KMS-11 (cell line): Measurements from ENCODE around the gene PRKCE.

Experiments used
- H2AFZ ChIP-seq: fragments of 200-600 bp; sonication (generic); 2 replicates; pipeline ENCODE4 v1.6.1; 2016; ENCODE audit warnings: antibody characterized with exemption, mixed run types, low read depth
- H3K27ac ChIP-seq: fragments of 200-600 bp; sonication (generic); 2 replicates; pipeline ENCODE4 v1.6.1; 2016; ENCODE audit warnings: mild to moderate bottlenecking, mixed run types
- H3K27me3 ChIP-seq: fragments of 200-600 bp; sonication (generic); 2 replicates; pipeline ENCODE4 v1.6.1; 2017; ENCODE audit warnings: mild to moderate bottlenecking, low read depth, mixed run types, moderate library complexity; ENCODE audit not compliant: insufficient read depth
- H3K36me3 ChIP-seq: fragments of 200-600 bp; sonication (generic); 2 replicates; pipeline ENCODE4 v1.6.1; 2017; ENCODE audit warnings: mild to moderate bottlenecking, mixed run types; ENCODE audit not compliant: insufficient read depth
- H3K4me1 ChIP-seq: fragments of 200-600 bp; sonication (generic); 2 replicates; pipeline ENCODE4 v1.6.1; 2016; ENCODE audit warnings: mild to moderate bottlenecking, low read depth, mixed run types; ENCODE audit not compliant: poor library complexity, severe bottlenecking
- H3K4me2 ChIP-seq: fragments of 200-600 bp; sonication (generic); 2 replicates; pipeline ENCODE4 v1.7.0; 2016; ENCODE audit warnings: mild to moderate bottlenecking, mixed run types
- H3K4me3 ChIP-seq: fragments of 200-600 bp; sonication (generic); IDR thresholded peaks from 2 replicates; pipeline ENCODE4 v1.6.1; 2017; ENCODE audit warnings: low read depth, low read length, mixed read lengths; ENCODE audit not compliant: insufficient read depth
- H3K79me2 ChIP-seq: fragments of 200-600 bp; sonication (generic); 2 replicates; pipeline ENCODE4 v1.6.1; 2016; ENCODE audit warnings: low read depth, mixed run types; ENCODE audit not compliant: insufficient read depth
- H3K9ac ChIP-seq: fragments of 200-600 bp; sonication (generic); 2 replicates; pipeline ENCODE4 v1.6.1; 2016; ENCODE audit warnings: mild to moderate bottlenecking, mixed run types
- H4K20me1 ChIP-seq: fragments of 200-600 bp; sonication (generic); 2 replicates; pipeline ENCODE4 v1.6.1; 2016; ENCODE audit warnings: mild to moderate bottlenecking, mixed run types; ENCODE audit not compliant: insufficient read depth
- TF ChIP-seq, protein P1 (sequence below): fragments of 200-600 bp; sonication (generic); conservative IDR thresholded peaks from 2 replicates; pipeline ENCODE4 v1.6.1; 2017; ENCODE audit warnings: low read depth, mild to moderate bottlenecking, antibody characterized with exemption, low read length, moderate library complexity, mixed read lengths

The PRKCE gene

DNA sequence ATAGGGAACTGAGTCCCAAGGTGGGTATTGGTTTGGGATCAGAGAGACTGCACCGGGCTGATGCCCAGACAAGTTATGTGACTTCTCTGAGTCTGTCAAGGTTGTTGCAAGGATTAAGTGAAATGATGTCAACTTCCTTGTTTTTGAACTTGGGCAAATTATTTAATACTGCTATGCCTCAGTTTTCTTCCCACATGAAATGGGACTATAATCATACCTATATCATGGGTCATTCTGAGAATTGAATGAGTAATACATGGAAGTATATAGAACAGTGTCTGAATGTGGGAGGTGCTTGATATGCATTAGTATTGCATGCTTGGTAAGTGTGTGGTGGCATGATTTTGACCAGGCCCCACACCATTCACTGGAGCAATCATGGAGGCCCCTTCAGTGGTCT is 99.0 kb downstream of the PRKCE start:
- no peak overlapping the region for H3K27ac ChIP-seq
- H3K9ac ChIP-seq: no peak overlapping the region
- TF ChIP-seq, protein P1, sequence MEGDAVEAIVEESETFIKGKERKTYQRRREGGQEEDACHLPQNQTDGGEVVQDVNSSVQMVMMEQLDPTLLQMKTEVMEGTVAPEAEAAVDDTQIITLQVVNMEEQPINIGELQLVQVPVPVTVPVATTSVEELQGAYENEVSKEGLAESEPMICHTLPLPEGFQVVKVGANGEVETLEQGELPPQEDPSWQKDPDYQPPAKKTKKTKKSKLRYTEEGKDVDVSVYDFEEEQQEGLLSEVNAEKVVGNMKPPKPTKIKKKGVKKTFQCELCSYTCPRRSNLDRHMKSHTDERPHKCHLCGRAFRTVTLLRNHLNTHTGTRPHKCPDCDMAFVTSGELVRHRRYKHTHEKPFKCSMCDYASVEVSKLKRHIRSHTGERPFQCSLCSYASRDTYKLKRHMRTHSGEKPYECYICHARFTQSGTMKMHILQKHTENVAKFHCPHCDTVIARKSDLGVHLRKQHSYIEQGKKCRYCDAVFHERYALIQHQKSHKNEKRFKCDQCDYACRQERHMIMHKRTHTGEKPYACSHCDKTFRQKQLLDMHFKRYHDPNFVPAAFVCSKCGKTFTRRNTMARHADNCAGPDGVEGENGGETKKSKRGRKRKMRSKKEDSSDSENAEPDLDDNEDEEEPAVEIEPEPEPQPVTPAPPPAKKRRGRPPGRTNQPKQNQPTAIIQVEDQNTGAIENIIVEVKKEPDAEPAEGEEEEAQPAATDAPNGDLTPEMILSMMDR: no peak
- no peaks in the 10 kb centered on the region for H4K20me1 ChIP-seq
- no peaks in the 10 kb centered on the region for H3K36me3 ChIP-seq
- no peak overlapping the region for H2AFZ ChIP-seq
- no peaks in the 10 kb centered on the region for H3K27me3 ChIP-seq
- H3K4me1 ChIP-seq: no peaks in the 10 kb centered on the region
- H3K4me2 ChIP-seq: no peak overlapping the region
- H3K79me2 ChIP-seq: no peaks in the 10 kb centered on the region
- H3K4me3 ChIP-seq: no peak overlapping the region

DNA sequence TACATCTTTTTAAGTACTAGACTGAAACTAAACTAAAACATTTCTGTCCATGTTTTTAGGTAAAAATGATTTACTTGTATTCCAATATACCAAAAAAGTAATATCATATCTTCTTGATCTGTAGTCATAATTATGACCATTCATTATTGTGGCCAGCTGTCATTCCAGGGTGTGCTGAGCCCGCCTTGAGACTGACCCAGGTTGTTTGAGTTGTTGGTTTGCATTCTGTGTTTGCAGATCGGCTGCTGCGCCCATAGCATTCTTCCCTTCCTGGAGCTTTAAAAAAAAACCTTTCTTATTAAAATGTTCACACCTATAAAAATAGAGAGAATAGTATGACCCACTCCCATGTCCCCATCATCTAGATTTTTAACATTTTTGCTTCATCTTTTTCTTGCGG is 101.9 kb downstream of the PRKCE start:
- no peak overlapping the region for H3K27ac ChIP-seq
- H3K36me3 ChIP-seq: no peaks in the 10 kb centered on the region
- H3K4me1 ChIP-seq: no peaks in the 10 kb centered on the region
- H4K20me1 ChIP-seq: no peaks in the 10 kb centered on the region
- no peaks in the 10 kb centered on the region for H3K79me2 ChIP-seq
- TF ChIP-seq, protein P1: no peak
- no peak overlapping the region for H2AFZ ChIP-seq
- H3K27me3 ChIP-seq: no peaks in the 10 kb centered on the region
- H3K9ac ChIP-seq: no peak overlapping the region
- no peak overlapping the region for H3K4me3 ChIP-seq
- no peak overlapping the region for H3K4me2 ChIP-seq

DNA sequence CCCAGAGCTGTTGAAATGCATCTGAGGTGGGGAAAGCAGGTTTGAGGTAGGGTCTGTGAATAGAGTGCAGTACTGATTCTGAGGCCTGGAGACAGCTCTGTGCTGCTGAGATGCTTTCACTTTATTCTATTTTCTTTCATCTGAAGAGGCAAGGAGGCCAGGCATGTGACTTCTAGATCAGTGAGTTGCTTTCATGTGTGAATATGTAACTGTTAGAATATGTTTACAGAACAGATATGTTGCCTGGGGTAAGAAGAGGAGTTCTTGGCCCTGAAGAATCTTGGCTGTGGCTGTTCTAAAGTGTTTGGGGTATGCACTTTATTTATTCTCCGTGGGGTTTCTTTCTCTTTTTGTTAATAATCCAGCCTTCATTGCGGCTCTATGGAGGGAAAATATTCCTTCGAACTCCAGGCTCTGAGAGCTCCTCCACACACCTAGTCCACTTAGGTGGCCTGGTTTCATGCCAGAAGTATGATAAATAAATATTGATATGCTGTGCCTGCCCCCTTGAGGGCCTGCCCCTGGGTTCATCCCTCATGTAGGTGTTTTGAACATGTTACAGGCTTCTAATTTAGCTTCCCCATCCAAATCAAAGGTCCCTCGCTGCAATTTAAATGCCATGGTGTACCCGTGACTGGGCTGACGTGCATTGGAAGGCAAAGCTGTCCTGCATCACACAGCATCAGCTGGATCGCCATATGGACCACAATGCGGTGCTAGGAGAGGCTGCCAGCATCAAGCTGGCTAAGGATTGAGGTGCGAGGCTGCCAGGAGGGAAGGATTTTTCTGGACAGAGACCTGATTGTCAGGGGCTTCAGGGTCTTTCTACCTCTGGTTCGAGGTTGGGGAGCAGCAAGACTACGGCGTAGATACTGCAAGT is 102.9 kb downstream of the PRKCE start:
- Histone ChIP-seq H3K27me3 (no peaks in the 10 kb centered on the region), H3K9ac (no peak overlapping the region), H2AFZ (no peak overlapping the region), H3K4me3 (no peak overlapping the region), H3K27ac (no peak overlapping the region), H4K20me1 (no peaks in the 10 kb centered on the region), H3K36me3 (no peaks in the 10 kb centered on the region), H3K4me1 (no peaks in the 10 kb centered on the region), H3K79me2 (no peaks in the 10 kb centered on the region), H3K4me2 (no peak overlapping the region)
- TF ChIP-seq, protein P1: no peak

DNA sequence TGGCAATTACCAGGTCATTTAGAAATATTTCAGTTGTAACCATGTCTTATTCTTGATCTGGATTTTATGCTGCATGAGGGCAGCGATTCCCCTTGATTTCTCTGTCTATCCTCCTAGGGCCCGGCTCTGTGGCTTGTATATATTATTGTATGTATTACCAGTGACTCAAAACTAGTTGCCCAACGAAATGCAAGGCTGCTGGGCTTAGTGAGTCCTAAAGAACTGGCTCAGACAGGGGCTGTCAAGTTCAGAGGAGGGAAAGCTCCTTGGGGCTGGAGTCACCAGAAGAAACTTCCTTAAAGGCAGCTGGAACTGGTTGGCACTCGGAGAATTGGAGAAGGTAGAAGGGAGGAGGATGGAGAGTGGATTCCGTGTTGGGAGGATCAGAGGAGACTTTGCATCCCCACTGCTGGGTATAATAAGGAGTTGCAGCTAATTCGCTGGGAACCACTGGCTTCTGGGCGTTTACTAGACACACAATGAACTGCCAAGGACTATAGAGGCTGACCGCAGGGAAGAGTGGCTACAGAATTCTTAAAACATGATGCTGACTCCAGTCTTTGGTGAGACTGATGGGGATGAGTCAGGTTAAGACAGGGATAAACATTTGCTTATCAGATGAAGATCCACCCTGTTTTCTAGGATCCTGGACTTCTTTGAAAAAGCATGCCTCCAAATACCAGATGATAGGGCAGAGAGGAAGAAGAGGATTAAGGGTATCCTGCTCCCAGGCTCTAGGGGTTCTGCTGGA is 104.3 kb downstream of the PRKCE start:
- Histone ChIP-seq H3K36me3 (no peaks in the 10 kb centered on the region), H4K20me1 (no peaks in the 10 kb centered on the region), H3K4me3 (no peak overlapping the region), H3K4me1 (no peaks in the 10 kb centered on the region), H2AFZ (no peak overlapping the region), H3K4me2 (no peak overlapping the region), H3K27ac (no peak overlapping the region), H3K27me3 (no peaks in the 10 kb centered on the region), H3K79me2 (no peaks in the 10 kb centered on the region), H3K9ac (no peak overlapping the region)
- TF ChIP-seq, protein P1: no peak
